ENCODE measurements around the gene RBM47.

The RBM47 gene

GRCh38 chr4:40613456-40613855 lies 16.2 kb downstream of the RBM47 start:
- H3K4me3 ChIP-seq (ENCODE audit: low read depth, low read length): no peak overlapping the region
- TF ChIP-seq CTCF (IDR thresholded peaks at IDR 0.05; ENCODE audit: low read depth, low read length): no peak
- no peak for DNase-seq
- H3K9me3 ChIP-seq (ENCODE audit: severe bottlenecking): no peaks in the 10 kb centered on the region
- no peaks in the 10 kb centered on the region for H3K27me3 ChIP-seq (ENCODE audit: insufficient read depth, low read depth, severe bottlenecking)
- H3K27ac ChIP-seq: no peak overlapping the region
- H3K36me3 ChIP-seq: no peaks in the 10 kb centered on the region

- H3K27ac ChIP-seq: no peak overlapping the region
- no peaks in the 10 kb centered on the region for H3K9me3 ChIP-seq (ENCODE audit: severe bottlenecking)
- DNase-seq: no peak
- no peaks in the 10 kb centered on the region for H3K27me3 ChIP-seq (ENCODE audit: insufficient read depth, low read depth, severe bottlenecking)
- H3K36me3 ChIP-seq: no peaks in the 10 kb centered on the region
- H3K4me3 ChIP-seq (ENCODE audit: low read depth, low read length): no peak overlapping the region
- no peak for TF ChIP-seq CTCF (IDR thresholded peaks at IDR 0.05; ENCODE audit: low read depth, low read length)
Measured at GRCh38 chr4:40612831-40613230, 16.8 kb downstream of the RBM47 start.

- no peak overlapping the region for H3K27ac ChIP-seq
- H3K4me3 ChIP-seq (ENCODE audit: low read depth, low read length): no peak overlapping the region
- no peak for DNase-seq
- H3K27me3 ChIP-seq (ENCODE audit: insufficient read depth, low read depth, severe bottlenecking): no peaks in the 10 kb centered on the region
- H3K36me3 ChIP-seq: no peaks in the 10 kb centered on the region
- TF ChIP-seq CTCF (IDR thresholded peaks at IDR 0.05; ENCODE audit: low read depth, low read length): no peak
- H3K9me3 ChIP-seq (ENCODE audit: severe bottlenecking): no peaks in the 10 kb centered on the region
Measured at GRCh38 chr4:40612283-40612682, 17.4 kb downstream of the RBM47 start.

- Histone ChIP-seq H3K4me3 (ENCODE audit: low read depth, low read length) (no peak overlapping the region), H3K27ac (no peak overlapping the region), H3K9me3 (ENCODE audit: severe bottlenecking) (no peaks in the 10 kb centered on the region), H3K27me3 (ENCODE audit: insufficient read depth, low read depth, severe bottlenecking) (no peaks in the 10 kb centered on the region), H3K36me3 (no peaks in the 10 kb centered on the region)
- no peak for DNase-seq
- no peak for TF ChIP-seq CTCF (IDR thresholded peaks at IDR 0.05; ENCODE audit: low read depth, low read length)
Measured at GRCh38 chr4:40608628-40609027, 21.0 kb downstream of the RBM47 start.

GRCh38 chr4:40607221-40607620 lies 22.4 kb downstream of the RBM47 start:
- no peak overlapping the region for H3K27ac ChIP-seq

More at GRCh38 chr4:40607221-40607620, 22.4 kb downstream of the RBM47 start:
- no peak for DNase-seq
- Histone ChIP-seq H3K4me3 (ENCODE audit: low read depth, low read length) (no peak overlapping the region), H3K27me3 (ENCODE audit: insufficient read depth, low read depth, severe bottlenecking) (no peaks in the 10 kb centered on the region), H3K9me3 (ENCODE audit: severe bottlenecking) (no peaks in the 10 kb centered on the region), H3K36me3 (no peaks in the 10 kb centered on the region)
- no peak for TF ChIP-seq CTCF (IDR thresholded peaks at IDR 0.05; ENCODE audit: low read depth, low read length)

Data from WERI-Rb-1 (cell line).